ENCODE results near the gene LHFPL2.

Gene LHFPL2

DNA sequence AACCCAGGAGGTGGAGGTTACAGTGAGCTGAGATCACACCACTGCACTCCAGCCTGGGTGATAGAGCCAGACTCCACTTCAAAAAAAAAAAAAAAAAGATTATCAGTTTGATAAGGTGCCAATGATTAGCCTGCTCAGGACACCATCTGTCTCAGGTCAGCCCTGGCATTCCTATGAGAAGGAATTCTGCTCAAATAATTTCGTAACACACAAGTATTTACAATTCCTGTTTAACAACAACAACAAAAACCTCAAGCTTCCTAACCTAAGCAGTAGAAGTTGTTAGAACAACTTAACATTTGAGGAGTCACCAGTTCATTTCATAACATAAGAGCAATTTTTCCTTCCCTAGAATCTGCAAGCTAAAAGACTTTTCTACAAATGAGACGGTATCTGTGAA, 85.0 kb downstream of the LHFPL2 start:
- DNase-seq = no peak

DNA sequence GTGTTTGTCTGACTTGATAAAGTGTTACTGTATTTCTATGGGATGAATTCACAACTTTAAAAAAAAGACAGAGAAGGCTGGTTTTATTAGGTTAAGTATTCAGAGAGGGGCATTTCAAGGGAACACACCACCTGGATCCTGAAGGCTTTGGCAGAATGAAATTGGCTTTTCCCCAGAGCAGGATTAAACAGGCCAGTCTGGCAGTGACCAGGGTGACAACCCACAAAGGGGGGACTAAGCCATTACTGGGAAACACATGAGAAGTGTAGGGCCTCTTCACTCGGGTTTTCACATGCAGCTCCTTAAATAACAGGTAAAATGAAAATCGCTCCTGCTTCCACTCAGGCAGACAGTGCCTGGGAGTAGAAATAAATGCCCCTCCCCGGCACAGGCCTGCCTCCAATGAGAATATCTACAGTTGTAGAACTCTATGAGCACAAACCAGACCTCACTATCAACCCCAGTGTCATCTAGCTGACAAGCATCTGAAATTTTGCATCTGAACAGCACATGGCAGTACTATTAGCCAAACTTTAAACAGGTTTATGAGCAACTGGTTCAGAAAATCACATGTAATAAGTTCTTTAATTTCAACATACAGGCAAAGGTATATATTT, 85.8 kb downstream of the LHFPL2 start:
- no peak for DNase-seq

DNA sequence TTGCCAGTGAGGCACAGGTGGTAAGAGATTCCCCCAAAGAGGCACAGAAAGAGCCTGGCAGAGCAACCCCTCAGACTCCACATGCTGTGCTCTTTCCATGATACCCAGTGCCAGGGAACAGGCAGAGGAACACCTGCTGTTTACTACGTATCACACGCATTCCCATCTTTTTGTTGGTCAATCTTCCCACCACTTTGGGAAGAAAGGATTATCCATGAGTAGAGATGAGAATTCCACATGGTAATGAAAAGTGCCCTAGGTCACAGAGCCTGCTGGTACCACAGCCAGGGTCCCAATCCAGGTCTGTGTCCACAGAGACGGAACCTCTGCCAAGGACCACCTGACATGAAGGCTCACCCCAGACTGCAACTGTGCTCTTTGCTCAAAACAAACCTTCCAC, 86.6 kb downstream of the LHFPL2 start:
- no peak for DNase-seq

DNA sequence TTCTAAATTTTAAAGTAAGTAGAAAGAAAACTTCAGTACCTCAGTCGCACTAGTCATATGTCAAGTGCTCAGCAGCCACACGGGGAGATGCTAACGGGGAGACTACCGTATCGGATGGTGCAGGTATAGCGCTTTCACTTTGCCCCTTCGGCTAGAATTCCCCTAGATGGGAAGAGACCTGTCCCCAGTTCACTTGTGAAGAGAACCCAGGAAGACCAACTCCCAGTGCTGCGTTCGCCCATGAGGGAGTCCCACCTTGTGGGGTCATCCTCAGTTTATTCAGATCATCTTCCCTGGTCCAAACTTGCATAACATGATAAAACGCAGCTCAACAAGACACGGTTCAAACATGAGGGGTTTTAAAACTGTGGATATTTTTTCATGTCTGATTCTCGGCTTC, 87.3 kb downstream of the LHFPL2 start:
- DNase-seq = no peak

DNA sequence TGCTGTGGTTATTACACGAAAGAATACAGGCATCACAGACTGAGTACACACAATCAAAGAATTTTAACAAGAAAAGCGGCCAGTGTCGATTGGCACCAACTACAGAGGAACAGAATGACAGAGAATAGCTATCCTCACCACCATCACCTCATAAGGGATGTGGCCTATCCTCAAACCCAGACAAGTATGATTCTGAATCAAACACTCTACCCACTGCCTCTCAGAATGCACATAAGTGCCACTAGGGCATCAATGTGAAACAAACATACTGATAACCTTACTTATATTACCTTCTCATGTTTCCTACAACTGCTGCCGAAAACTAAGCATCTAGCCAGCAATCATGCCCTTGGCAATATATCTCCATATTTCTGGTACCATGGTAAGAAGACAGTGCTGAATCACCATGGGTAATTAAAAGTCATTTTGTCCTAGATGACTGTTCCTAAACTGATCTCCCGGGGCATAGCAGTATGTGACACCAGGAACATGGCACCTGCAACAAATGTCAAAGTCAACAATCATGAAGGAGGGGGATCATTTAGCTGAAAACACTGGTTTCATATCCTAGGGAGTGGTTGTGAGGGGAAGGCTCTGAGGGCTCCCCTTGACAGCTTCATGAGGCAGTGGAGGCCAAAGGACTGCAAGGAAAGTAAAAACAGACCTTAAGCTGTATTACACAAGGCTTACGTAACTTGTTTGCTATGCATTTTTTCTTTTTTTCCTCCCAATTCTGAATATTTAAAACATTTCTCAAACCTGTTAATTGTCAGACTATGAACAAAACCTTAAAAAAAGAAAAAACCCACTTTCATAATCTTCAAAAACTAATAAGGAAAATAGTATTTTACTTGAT, 88.3 kb downstream of the LHFPL2 start:
- DNase-seq = no peak

DNA sequence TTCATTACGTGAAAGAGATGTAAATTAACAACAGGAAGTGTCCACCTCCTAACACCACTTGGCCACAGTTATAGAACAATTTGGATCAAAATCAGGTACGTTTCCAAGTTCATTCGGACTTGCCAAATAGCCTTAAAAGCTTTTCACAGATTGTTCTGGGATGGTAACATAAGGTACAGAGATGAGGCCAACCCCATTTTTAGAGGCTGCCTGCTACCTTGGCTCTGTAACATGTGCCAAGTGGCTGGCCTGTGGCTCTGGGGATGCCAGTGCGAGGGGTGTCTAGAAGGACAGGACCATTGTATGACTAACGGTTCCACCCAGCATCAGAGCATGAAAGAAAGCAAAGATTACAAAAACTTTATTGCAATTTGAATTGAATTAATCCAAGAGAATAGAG, 91.0 kb downstream of the LHFPL2 start:
- DNase-seq = no peak

DNA sequence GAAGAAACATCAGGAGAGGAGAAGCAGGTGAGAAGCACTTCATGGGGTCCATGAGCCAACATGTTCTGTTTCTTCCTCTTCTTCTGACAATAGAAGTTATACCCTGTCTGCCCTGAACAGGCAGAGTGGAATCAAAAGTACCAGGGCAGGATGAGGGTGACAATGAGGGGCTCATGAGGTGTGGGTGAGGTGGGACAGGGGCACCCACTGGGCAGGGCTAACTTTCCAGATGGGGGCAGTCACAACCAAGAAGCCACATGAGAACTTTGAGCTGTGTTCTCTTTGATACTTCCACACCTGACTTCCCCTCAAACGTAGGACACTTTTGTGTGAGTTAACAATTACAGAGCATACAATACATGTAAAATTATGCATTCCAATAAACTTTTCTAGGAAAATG, 92.7 kb downstream of the LHFPL2 start:
- DNase-seq = no peak

DNA sequence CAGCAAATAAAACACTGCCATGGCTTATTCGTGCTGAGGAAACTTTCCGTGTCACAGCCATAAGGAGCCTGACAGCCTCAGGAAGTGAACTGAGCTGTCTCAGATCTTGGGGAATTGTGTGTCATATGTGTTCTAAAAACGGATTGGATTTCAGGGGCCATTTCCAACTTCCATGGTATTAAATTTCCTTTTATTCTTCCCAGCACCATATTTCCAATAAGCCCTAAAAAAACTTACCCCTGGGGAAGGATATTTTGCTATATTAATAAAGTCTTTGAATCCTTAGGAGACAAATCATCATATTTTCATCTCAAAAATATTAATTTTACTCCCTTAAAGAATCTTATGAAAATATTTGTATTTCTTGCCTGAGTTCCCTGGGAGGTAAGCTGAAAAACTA, 93.9 kb downstream of the LHFPL2 start:
- DNase-seq = no peak

DNA sequence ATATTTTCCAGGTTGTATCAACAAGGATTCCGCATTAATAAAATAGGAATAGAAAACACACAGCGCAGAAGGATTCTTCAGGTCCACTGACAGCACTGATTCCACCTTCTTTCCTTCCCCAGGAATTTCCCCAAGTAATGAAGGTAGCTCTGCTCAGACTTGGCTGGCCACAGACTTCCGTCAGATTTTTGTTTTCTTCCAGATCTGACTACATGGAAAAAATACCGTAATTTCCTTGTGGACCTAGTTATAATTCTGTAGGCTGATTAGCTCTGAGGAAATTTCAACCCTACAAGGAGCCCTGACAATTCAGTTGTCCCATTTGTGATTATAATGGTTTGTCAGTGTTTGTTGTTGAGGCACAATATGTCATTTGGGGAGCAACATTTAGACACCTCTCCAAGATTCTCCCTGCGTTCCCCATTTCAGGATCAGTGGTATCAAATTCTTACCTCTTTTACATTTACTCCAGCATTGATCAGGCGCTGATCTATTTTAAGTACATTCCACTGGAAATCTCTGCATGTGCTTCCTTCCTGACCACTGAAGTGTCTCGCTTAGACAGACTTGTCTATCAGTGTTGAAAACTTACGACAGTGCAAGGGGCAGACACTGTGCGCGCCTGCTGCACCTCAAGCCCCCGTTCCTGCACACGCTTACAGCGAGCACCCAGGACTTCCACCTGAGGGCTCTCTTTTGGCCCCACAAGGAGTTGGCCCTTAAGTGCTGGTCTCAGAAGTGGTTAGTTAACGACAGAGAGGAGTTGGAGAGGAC, 94.8 kb downstream of the LHFPL2 start:
- no peak for DNase-seq

DNA sequence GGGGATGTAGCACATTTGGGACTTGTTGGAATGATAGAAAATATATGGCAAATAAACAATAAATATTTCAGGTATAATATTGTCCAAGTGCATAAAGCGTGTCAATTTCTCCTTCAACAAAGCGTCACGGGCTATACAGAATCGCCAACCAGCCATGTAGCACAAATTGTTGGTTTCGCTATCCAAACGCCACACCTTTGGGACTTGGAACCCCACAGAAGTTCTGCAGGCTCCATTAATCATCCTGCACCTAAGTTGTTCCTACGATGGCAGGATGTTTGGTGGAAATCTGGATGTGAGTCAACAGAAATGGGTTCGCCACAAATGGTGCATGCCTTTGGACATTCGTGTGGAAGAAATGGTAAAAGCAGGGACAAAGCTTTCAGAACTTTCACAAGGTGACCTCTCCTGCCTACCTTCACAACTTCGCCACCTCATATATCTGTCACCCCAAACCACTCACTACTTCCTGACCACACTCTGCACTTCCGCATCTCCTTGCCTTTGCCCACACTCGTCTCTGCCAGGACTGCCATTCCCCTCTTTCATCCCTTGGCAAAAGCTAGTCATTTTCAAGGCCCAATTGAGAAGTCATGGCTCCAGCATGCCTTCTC, 95.7 kb downstream of the LHFPL2 start:
- no peak for DNase-seq

DNA sequence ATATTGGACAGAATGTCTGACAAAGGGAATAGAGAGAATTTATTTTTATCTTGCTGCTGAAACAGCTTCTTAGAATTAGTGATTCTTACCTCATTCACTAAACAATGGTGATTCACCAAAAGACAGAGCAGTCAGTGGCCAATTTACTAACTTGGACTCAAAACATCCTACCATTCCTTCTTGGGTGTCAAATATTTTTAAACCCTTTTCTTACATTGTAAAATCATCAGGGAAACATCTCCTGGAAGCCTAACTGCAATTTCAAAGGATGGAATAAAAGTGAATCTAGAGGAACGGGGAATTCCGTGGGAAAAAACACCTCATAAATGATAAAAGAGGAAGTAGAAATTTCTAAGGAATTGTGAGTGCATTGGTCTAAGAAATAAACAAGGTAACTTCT, 97.7 kb downstream of the LHFPL2 start:
- DNase-seq = no peak

DNA sequence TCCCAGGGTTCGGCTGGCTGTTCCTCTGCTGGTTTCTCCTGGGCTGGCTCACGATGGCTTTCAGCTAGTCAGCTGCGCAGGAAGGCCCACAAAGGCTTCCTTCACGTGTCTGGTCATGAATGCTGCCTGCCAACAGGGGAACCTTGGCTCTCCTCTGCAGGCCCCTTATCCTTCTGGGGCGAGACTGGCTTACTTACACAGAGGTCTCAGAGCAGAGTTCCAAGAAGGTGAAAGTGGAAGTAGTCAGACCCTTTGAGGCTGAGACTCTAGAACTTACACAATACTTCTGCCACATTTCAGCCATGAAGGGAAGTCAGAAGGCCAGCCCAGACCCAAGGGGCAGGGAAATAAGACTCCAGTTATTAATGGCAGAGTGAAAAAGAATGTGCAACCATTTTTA, 99.5 kb downstream of the LHFPL2 start:
- no peak for DNase-seq

DNA sequence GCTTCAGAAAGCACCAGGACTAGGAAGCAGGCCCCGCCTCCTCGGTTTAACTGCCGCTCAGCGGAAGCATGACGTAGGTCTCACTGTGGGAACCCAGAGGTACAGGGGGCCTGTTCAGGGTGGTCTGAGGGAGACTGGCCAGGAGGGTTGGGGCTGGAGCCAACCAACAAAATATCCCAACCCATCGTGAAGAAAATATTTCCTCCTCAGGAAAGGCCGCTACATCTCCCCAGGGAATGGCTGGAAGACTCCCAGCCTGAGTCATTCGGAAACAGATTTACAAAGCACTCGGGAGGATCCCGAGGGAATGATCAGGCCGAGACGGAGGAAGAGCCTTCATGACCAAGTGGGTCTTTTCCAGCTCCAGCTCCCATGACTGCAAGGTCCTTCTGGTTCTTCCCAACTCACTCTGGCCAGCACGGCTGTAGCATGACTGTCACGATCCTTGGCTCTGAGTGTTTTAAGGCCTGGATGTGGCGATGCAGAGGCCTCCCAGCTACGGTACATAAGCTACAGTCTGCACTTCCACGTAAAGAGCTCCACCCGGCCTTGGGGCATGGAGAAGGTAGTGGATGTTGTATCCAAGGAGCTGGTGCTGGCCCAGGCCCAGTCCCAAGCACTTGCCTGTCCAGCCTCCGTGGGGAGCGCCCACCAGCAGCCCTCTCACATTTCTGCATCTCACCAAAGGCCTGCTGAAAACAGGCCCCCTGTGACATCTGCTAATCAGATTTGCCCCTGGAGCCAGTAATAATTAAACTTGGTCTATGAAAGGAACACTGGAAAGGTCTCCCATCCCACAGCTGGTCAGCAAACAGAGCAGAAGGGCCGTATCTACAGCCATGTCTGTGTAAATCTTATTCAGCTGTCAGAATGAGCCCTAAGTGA, 100.6 kb downstream of the LHFPL2 start:
- no peak for DNase-seq

DNA sequence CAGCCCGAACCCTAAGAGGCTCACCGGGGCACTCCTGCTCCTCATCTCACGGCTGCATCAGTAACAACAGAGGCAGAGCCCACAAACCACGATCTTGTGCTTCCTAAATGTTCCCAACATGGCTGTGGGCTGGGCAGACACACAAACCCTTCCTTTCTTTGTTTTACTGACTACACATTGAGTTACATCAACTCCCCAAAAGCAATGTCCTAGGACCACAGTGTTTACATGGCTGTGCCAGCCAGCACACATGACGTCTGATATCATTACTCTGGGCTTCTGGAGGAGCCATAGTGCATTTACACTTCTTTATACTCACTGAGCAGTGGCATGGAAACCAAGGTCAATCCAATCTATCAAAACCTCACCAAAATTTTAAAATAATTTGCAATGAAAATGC, 101.4 kb downstream of the LHFPL2 start:
- no peak for DNase-seq

DNA sequence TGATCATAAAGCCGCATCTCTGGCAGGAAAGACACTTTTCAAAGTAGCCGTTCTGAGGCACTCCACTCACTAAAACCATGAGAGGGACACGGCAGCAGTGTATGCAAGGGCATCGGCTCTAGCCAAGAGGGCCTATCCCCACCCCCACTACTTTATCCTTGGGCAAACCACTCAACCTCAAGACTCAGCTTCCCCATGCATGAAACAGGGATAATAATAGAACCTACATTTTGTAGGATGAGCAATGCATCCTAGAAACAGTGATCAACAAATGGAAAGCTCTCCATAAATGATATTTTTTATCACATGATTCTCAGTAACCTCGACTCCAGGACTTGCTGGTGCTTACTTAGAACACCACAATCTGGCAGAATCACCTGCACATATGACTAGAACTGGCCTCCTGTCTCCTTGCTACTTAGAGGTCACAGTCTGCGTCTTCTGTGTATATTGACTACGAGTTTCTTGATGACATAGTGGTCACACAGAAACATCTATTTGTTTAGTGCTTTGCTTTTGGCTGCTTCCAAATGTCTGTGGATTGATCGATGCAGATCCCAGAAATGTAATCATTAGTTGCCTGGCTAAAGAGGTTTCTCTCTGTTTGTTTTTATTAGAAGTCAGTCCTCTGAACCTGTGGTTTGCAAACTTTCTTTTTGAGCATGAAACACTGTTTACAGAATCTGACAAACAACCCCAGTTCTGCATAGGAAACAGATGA, 102.1 kb downstream of the LHFPL2 start:
- DNase-seq = no peak

DNA sequence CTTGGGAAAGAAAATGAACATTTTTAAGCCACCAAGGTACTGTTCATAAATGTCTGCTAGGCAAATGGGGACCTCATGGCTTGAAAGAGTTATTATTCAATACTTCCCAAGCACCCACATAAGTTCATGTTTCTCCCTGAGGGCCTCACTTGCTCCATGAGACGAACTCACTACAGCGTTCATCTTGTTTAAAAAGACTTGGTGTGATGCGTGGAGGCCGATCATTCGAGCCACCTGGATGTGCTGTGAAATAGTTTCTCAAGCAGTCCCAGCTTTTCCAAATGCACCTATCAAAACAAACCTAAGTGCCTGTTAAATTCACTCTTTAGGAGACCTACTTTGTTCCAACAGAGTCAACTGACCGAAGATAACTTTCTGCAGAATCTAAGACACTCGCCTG, 103.2 kb downstream of the LHFPL2 start:
- DNase-seq = no peak

DNA sequence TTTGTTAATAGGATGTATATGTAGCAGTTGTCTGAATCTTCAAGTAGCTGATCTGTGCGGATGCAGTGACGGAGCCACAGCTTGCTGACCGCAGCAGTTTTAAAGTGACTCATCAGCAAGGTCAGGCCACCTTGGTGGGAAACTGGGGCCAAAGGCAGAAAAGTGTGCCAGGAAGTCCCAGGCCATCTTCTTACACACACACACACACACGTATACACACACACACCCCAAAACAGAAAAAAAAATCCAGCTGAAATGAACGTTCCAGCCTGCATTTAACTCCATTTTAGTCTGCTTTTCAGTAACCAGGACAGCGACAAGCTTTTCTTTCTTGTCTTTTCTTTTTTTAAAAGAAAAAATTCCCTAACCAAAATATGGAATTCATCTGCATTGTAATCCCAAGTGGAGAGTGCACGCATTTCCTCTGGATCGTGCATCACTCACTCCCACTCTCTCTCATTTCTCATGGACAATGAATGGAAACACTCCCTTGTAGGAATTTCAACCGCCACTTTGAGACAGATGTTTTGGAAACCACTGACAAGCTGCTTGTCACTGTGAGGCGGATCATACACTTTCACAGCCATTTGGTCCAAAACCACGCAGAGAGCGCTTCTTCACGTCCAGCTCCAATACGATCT, 103.9 kb downstream of the LHFPL2 start:
- no peak for DNase-seq

DNA sequence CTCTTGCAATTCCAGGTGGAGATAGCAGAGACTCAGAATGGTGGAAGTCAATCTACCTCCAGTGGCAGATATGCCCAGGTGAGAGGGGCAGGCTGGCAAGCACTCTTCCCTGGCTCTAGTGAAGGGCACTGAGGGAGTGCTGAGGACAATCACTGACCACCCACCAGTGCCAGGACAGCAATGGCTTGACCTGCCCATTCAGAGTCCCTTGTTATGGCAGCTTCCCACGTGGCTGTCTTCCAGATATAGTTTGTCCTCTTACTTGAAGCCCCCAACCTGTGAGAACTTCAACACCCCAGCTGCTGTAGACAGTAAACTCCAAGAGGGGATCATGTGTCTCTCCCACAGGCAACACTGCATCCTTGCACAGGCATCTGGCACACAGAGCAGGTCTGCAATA, 104.7 kb downstream of the LHFPL2 start:
- no peak for DNase-seq

DNA sequence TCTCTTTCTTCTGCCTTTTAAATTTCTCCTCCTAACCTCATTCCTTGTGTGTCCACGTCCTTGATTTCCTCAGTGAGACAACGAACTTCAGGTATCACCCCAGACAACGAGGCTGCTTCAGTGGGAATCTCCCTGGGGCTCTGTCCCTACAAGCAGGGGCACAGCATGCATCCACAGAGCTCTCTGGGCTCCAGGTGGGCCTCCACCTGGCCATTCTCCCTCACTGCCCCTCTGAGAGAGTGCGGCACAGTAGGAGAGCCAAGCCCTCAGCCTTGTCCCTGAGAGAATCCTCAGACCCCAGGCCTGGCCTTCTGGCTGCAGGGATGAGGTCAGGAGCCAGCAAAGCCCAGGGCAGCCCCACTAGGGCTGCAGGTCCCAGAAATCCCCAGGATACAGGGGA, 105.3 kb downstream of the LHFPL2 start:
- no peak for DNase-seq

DNA sequence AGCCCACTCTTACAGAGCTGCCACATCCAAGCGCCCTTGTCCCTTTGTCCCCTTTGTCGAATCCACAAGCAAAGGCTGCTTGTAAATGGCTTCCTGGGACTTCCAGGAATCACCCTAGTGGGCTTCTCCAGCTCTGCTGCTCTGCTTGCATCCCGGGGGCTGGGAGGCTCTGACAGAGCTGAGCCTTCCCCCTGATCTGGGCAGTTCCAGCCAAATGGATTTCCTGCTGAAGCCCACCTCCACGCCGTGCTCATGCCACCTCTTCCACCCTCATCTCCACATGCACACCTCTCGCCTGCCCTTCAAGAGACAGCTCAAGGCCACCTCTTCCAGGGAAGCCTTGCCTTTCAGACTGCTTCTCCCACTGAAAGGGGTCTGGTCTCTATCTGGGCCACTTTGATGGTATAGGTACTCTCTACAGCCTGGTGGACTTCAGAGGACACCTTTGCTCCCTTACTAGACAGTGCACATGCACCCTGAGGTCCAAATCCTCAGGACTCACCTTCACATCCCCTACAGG, 106.2 kb downstream of the LHFPL2 start:
- DNase-seq = no peak

DNA sequence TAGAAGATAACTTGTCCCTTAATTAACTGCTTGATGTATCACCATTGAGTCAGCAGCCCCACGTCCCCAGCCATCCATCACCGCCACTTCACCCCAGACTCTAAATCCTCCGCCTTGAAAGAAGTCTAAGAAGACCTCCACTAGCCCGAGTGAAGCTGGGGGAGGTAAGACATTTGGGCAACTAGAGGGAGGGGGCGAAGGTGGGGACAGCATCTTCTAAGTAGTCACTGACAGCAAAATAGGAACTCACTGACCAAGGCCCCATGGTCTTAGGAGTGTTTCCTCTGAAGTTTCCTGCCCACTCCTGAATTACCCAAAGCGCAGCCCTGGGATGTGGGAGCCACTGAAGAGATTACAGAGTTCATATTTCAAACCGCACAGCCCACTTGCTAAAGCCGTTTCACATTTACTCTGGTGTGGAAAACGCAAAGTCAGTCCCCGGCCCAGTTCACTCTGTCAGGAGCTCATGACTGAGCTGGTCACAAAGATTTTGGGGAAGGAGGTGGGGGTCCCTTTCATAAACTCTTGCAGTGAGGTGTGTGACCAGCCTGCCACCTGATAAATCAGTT, 107.4 kb downstream of the LHFPL2 start:
- DNase-seq = no peak

All from NCI-H1092 treated with DMSO at 0.1 percent for 48 hours (cell line).